ENCODE results near the gene KLHL6. TPM values are rescaled to one million over a fixed set of nuclear protein-coding genes. Genes with fewer than 3 reads are reported as not detected.

KLHL6 gene
- total RNA-seq, 1 donor from 2014 or later, result 0.11 TPM

DNA sequence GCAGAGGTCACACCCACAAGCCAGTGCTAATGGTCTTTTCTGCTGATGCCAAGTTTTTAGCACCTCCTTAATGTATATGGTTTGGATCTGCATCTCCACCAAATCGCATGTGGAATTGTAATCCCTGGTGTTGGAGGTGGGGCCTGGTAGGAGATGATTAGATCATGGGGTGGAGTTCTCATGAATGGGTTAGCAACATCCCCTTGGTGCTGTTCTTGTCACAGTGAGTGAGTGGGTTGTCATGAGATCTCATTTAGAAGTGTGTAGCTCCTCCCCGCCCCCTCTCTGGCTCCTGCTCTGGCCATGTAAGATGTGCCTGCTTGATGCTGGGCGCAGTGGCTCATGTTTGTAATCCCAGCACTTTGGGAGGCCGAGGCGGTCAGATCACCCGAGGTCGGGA is 37.3 kb upstream of the KLHL6 start:
- no peak overlapping the region for H3K27ac Mint-ChIP-seq (ENCODE audit: unreplicated experiment)
- no peaks in the 10 kb centered on the region for H3K9me3 Mint-ChIP-seq (ENCODE audit: unreplicated experiment)
- H3K36me3 Mint-ChIP-seq (ENCODE audit: low read depth, unreplicated experiment), result peaks cover 2% of the 10 kb centered on the region
- Histone ChIP-seq H3K36me3 (ENCODE audit: insufficient read depth, low read length) (no peaks in the 10 kb centered on the region), H3K79me2 (ENCODE audit: insufficient read depth, low read length) (no peaks in the 10 kb centered on the region), H3K27me3 (ENCODE audit: insufficient read depth, low read length) (peaks cover 3% of the 10 kb centered on the region), H3K4me2 (ENCODE audit: low read length) (no peak overlapping the region), H3K9ac (ENCODE audit: low read length) (no peak overlapping the region), H4K20me1 (ENCODE audit: insufficient read depth, low read length) (no peaks in the 10 kb centered on the region), H3K4me3 (ENCODE audit: insufficient read depth, low read depth, low read length) (no peak overlapping the region), H2AFZ (ENCODE audit: low read depth, low read length) (no peak overlapping the region), H3K4me1 (ENCODE audit: insufficient read depth, low read length) (no peaks in the 10 kb centered on the region), H3K9me3 (ENCODE audit: insufficient read depth, low read depth, low read length) (no peaks in the 10 kb centered on the region), H3K27ac (ENCODE audit: low read depth, low read length) (no peak overlapping the region)
- H3K4me3 Mint-ChIP-seq (ENCODE audit: unreplicated experiment), result no peak overlapping the region
- DNase-seq (ENCODE audit: low read depth), result no peak
- H3K4me1 Mint-ChIP-seq (ENCODE audit: low read depth, unreplicated experiment), result no peaks in the 10 kb centered on the region
- H3K27me3 Mint-ChIP-seq (ENCODE audit: low read depth, unreplicated experiment), result peaks cover 2% of the 10 kb centered on the region
- no peak for FAIRE-seq
- TF ChIP-seq, protein P1, sequence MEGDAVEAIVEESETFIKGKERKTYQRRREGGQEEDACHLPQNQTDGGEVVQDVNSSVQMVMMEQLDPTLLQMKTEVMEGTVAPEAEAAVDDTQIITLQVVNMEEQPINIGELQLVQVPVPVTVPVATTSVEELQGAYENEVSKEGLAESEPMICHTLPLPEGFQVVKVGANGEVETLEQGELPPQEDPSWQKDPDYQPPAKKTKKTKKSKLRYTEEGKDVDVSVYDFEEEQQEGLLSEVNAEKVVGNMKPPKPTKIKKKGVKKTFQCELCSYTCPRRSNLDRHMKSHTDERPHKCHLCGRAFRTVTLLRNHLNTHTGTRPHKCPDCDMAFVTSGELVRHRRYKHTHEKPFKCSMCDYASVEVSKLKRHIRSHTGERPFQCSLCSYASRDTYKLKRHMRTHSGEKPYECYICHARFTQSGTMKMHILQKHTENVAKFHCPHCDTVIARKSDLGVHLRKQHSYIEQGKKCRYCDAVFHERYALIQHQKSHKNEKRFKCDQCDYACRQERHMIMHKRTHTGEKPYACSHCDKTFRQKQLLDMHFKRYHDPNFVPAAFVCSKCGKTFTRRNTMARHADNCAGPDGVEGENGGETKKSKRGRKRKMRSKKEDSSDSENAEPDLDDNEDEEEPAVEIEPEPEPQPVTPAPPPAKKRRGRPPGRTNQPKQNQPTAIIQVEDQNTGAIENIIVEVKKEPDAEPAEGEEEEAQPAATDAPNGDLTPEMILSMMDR (IDR thresholded peaks at IDR 0.05; ENCODE audit: insufficient read depth, low read depth, low read length), result no peak
- no peak for TF ChIP-seq EZH2 (IDR thresholded peaks at IDR 0.05; ENCODE audit: insufficient read depth, low read length)

DNA sequence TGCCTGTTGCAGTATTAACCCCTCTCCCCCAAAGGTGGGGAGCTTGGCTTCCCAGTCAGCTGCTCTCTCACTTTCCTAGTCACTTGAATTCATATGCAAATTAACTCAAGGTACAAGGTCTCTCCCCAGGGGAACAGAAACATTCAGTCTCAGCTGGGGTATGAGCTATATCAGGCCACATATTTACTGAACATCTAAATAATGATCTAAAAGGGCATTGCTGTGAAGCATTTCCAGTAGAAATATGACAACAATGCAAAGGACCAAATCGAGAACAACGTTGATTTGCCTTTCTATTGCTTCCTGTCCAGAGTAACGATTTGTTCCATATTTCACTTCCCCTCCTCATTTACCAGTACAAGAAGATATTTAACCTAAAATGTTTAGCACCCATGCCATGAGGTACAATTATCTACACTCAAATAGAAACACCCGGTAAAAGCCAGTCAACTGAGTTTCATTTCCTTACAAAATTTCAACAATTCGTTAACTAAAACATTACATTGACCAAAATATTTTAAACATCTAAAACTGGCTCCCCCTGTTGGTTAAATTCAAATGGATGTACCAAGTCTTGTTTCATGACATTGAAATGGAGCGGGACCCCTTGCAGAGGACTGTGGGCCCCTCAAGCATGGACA is 36.5 kb upstream of the KLHL6 start:
- no peaks in the 10 kb centered on the region for H4K20me1 ChIP-seq (ENCODE audit: insufficient read depth, low read length)
- H3K4me3 Mint-ChIP-seq (ENCODE audit: unreplicated experiment), result no peak overlapping the region
- FAIRE-seq (no peak), DNase-seq (ENCODE audit: low read depth) (no peak)
- no peaks in the 10 kb centered on the region for H3K36me3 ChIP-seq (ENCODE audit: insufficient read depth, low read length)
- no peak overlapping the region for H3K27ac ChIP-seq (ENCODE audit: low read depth, low read length)
- peaks cover 2% of the 10 kb centered on the region for H3K4me1 Mint-ChIP-seq (ENCODE audit: low read depth, unreplicated experiment)
- H3K36me3 Mint-ChIP-seq (ENCODE audit: low read depth, unreplicated experiment), result peaks cover 2% of the 10 kb centered on the region
- H3K27me3 Mint-ChIP-seq (ENCODE audit: low read depth, unreplicated experiment), result peaks cover 2% of the 10 kb centered on the region
- no peaks in the 10 kb centered on the region for H3K79me2 ChIP-seq (ENCODE audit: insufficient read depth, low read length)
- H2AFZ ChIP-seq (ENCODE audit: low read depth, low read length), result no peak overlapping the region
- H3K27me3 ChIP-seq (ENCODE audit: insufficient read depth, low read length), result peaks cover 3% of the 10 kb centered on the region
- H3K9ac ChIP-seq (ENCODE audit: low read length), result no peak overlapping the region
- H3K9me3 Mint-ChIP-seq (ENCODE audit: unreplicated experiment), result no peaks in the 10 kb centered on the region
- no peaks in the 10 kb centered on the region for H3K4me1 ChIP-seq (ENCODE audit: insufficient read depth, low read length)
- no peaks in the 10 kb centered on the region for H3K9me3 ChIP-seq (ENCODE audit: insufficient read depth, low read depth, low read length)
- TF ChIP-seq, protein P1 (IDR thresholded peaks at IDR 0.05; ENCODE audit: insufficient read depth, low read depth, low read length), result no peak
- TF ChIP-seq EZH2 (IDR thresholded peaks at IDR 0.05; ENCODE audit: insufficient read depth, low read length), result no peak
- no peak overlapping the region for H3K27ac Mint-ChIP-seq (ENCODE audit: unreplicated experiment)
- no peak overlapping the region for H3K4me2 ChIP-seq (ENCODE audit: low read length)
- no peak overlapping the region for H3K4me3 ChIP-seq (ENCODE audit: insufficient read depth, low read depth, low read length)

DNA sequence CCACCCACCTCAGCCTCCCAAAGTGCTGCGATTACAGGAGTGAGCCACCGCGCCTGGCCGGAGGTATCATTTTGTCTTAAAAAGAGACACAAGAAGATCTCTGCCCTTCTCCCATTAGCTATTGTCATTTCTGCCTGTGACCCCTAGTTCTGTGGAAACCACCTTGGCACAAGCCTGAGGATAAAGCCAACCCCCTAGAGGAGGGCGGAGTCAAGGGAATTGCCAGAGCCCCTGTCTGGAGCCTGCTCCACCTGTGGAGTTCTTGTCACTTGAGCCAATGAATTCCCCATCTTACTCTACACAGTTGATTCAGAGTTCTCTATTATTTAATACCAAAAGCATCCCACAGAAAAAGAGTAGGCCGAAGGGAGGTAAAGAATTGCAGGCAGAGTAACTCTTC is 34.9 kb upstream of the KLHL6 start:
- Histone ChIP-seq H3K79me2 (ENCODE audit: insufficient read depth, low read length) (no peaks in the 10 kb centered on the region), H3K27me3 (ENCODE audit: insufficient read depth, low read length) (peaks cover 3% of the 10 kb centered on the region), H4K20me1 (ENCODE audit: insufficient read depth, low read length) (no peaks in the 10 kb centered on the region), H2AFZ (ENCODE audit: low read depth, low read length) (no peak overlapping the region), H3K4me1 (ENCODE audit: insufficient read depth, low read length) (no peaks in the 10 kb centered on the region), H3K9me3 (ENCODE audit: insufficient read depth, low read depth, low read length) (no peaks in the 10 kb centered on the region), H3K36me3 (ENCODE audit: insufficient read depth, low read length) (no peaks in the 10 kb centered on the region), H3K4me3 (ENCODE audit: insufficient read depth, low read depth, low read length) (no peak overlapping the region), H3K4me2 (ENCODE audit: low read length) (no peak overlapping the region), H3K9ac (ENCODE audit: low read length) (no peak overlapping the region), H3K27ac (ENCODE audit: low read depth, low read length) (no peak overlapping the region)
- no peak overlapping the region for H3K4me3 Mint-ChIP-seq (ENCODE audit: unreplicated experiment)
- FAIRE-seq (no peak), DNase-seq (ENCODE audit: low read depth) (no peak)
- H3K27me3 Mint-ChIP-seq (ENCODE audit: low read depth, unreplicated experiment), result peaks cover 2% of the 10 kb centered on the region
- H3K27ac Mint-ChIP-seq (ENCODE audit: unreplicated experiment), result no peak overlapping the region
- no peaks in the 10 kb centered on the region for H3K9me3 Mint-ChIP-seq (ENCODE audit: unreplicated experiment)
- TF ChIP-seq, protein P1 (IDR thresholded peaks at IDR 0.05; ENCODE audit: insufficient read depth, low read depth, low read length), result no peak
- TF ChIP-seq EZH2 (IDR thresholded peaks at IDR 0.05; ENCODE audit: insufficient read depth, low read length), result no peak
- H3K36me3 Mint-ChIP-seq (ENCODE audit: low read depth, unreplicated experiment), result peaks cover 2% of the 10 kb centered on the region
- H3K4me1 Mint-ChIP-seq (ENCODE audit: low read depth, unreplicated experiment), result peaks cover 2% of the 10 kb centered on the region

All from astrocyte (in vitro differentiated cells and primary cell).